ENCODE measurements around the gene PLAAT2. TPM values are rescaled to one million over a fixed set of nuclear protein-coding genes. Genes with fewer than 3 reads are reported as not detected.

Gene PLAAT2
- total RNA-seq, 3 donors from 2014 or later = 44.3 to 238 (median 62.8) TPM

DNA sequence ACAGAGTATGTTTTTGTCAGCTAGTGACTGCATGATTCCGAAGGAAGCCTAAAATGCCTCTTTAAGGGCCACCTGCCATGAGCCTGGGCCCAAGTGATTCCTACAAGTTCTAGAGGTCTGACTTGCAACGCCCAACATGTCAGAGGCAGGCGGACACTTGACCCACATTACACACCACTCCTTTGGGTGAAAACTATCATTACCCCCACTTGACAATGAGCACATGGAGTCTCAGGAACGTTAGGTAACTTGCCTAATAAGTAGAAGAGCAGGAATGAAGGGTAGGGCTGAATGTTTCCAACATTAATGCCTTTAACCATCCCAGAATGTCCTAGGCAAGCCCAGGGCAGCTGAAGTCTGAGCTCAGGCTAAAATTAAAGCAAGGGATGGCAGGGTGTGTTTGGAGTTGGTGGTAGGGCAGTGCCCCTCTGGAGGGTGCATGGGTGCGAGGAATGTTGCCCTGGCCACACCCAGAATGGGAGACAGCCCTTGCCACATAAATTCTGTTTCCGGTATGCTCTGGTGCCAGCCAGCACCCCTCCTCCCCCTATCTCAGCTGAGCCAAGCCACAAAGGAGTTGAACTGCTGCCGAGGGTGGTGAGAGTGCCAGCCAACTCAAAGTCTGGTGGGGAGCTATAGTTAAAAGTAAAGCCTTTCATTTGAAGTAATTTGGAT lies 2.5 kb downstream of the PLAAT2 start:
- Histone ChIP-seq H3K36me3 (ENCODE audit: low read depth) (no peaks in the 10 kb centered on the region), H3K4me3 (no peak overlapping the region), H3K4me1 (ENCODE audit: low read depth) (peaks cover 17% of the 10 kb centered on the region), H3K9me3 (no peaks in the 10 kb centered on the region)
- DNase-seq = peak; percentile 63 to 66 (median 63)
- peak; percentile 23 for ATAC-seq
- intact Hi-C loops (cut with DNase I, micrococcal nuclease) = loop anchor here in 1 of 2 donors (10.0 kb wide), 1 partner anchor 676 kb away; the partner anchor contains the start of gene SLC3A2
- TF ChIP-seq, protein P1, sequence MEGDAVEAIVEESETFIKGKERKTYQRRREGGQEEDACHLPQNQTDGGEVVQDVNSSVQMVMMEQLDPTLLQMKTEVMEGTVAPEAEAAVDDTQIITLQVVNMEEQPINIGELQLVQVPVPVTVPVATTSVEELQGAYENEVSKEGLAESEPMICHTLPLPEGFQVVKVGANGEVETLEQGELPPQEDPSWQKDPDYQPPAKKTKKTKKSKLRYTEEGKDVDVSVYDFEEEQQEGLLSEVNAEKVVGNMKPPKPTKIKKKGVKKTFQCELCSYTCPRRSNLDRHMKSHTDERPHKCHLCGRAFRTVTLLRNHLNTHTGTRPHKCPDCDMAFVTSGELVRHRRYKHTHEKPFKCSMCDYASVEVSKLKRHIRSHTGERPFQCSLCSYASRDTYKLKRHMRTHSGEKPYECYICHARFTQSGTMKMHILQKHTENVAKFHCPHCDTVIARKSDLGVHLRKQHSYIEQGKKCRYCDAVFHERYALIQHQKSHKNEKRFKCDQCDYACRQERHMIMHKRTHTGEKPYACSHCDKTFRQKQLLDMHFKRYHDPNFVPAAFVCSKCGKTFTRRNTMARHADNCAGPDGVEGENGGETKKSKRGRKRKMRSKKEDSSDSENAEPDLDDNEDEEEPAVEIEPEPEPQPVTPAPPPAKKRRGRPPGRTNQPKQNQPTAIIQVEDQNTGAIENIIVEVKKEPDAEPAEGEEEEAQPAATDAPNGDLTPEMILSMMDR (IDR thresholded peaks at IDR 0.05) = no peak

DNA sequence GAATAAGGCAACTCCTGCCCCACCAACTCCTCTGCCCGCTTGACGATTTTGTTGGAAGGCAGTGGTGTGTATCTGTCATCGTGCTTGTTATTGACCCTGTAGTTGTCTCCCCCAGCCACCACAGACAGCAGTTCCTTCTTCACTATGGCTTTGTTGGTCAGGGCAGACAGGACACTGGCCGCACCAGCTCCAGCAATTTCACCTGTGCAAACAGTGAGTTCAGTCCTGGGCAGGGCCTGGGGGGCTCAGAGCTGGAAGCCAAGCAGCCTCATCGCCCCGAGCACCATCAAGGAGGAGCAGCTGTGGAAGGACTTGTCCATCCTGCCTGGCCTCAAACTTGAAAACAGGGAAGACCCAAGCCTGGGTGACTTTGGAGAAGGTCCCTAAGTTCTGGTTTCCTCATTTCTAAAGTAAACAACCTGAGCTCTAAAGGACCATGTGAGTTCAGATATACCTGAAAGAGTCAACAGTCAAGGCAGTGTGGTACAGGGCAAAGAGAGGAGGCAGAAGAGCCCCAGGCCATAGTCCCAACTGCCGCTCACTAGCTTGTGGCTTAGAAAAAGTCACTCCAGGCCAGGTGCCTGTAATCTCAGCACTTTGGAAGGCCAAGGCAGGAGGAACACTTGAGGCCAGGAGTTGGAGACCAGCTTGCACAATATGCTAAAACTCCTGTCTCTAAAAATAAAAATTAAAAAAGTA lies 4.6 kb downstream of the PLAAT2 start:
- peak; percentile 24 for ATAC-seq
- intact Hi-C loops (cut with DNase I, micrococcal nuclease) = no loop called here
- Histone ChIP-seq H3K4me3 (no peak overlapping the region), H3K36me3 (ENCODE audit: low read depth) (no peaks in the 10 kb centered on the region), H3K4me1 (ENCODE audit: low read depth) (peaks cover 6% of the 10 kb centered on the region), H3K9me3 (no peaks in the 10 kb centered on the region)
- no peak for DNase-seq
- TF ChIP-seq, protein P1 (IDR thresholded peaks at IDR 0.05) = no peak

DNA sequence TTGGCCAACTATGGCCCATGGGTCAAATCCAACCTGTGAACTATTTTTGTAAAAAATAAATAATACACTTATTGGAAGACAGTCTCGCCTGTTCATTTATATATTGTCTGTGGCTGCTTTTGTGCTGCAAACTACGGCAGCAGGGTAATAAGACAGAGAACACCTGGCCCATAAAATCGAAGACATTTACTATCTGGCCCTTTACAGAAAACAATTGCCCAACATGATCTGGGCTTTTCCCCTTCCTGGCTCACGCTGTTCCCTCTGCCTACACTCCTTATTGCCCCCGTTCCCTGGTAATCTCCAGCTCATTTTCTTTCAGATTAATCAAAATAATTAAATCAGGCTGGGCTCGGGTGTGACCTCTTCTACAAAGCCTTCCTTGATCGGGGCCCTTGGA lies 5.6 kb downstream of the PLAAT2 start:
- peak; percentile 64 for ATAC-seq
- Histone ChIP-seq H3K36me3 (ENCODE audit: low read depth) (no peaks in the 10 kb centered on the region), H3K9me3 (no peaks in the 10 kb centered on the region), H3K4me3 (no peak overlapping the region), H3K4me1 (ENCODE audit: low read depth) (peaks cover 10% of the 10 kb centered on the region)
- TF ChIP-seq, protein P1 (IDR thresholded peaks at IDR 0.05) = no peak
- no peak for DNase-seq
- intact Hi-C loops (cut with DNase I, micrococcal nuclease) = no loop called here

DNA sequence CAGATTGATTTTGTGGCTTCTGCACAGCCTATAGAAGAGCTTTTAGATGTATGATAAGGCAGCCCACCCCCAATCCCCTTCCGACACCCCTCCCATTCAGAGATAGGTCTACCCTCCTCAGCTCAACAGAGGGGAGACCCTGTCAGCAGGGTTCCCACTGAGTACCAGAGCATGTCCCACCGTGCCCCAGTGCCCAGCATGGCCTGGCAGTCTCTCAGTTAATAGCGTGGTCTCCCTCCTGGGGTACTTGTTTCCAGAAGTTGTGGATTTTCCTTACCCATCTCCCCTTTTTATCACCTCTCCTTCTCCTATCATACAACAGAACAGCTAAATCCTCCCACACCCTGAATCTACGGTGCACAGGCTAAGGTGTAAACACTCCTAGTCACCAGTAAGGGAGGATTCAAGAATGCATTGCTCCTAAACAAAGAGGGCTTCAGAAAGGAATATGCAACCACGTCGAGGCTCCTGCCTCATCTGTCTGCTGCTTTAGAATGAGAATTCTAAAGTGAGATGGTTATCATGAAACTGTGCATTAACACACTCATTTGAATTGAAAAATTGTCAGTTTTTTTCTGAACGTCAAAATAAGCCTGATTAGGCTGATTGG lies 6.7 kb downstream of the PLAAT2 start:
- no peaks in the 10 kb centered on the region for H3K9me3 ChIP-seq
- TF ChIP-seq, protein P1 (IDR thresholded peaks at IDR 0.05) = no peak
- intact Hi-C loops (cut with DNase I, micrococcal nuclease) = no loop called here
- no peaks in the 10 kb centered on the region for H3K36me3 ChIP-seq (ENCODE audit: low read depth)
- no peak overlapping the region for H3K4me3 ChIP-seq
- H3K4me1 ChIP-seq (ENCODE audit: low read depth) = peaks cover 10% of the 10 kb centered on the region
- ATAC-seq = no peak
- DNase-seq = no peak

DNA sequence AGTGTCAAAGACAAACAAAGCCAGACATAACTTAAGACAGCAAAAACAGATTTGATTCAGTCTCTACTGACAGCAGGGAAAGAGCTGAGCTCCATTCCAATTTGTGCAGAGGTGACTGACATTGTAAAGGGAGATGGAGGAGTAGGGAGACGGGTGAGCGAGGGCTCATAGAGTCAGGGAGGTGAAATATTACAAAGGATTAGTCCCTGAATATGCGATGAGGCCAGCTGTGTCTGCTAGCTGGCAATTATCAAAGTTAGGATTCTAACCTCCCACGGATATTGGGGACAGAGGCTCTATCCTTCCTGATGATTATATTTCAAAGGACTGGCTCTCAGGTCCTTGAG lies 8.3 kb downstream of the PLAAT2 start:
- H3K9me3 ChIP-seq = no peaks in the 10 kb centered on the region
- DNase-seq = no peak
- TF ChIP-seq, protein P1 (IDR thresholded peaks at IDR 0.05) = no peak
- H3K4me1 ChIP-seq (ENCODE audit: low read depth) = peaks cover 4% of the 10 kb centered on the region
- intact Hi-C loops (cut with DNase I, micrococcal nuclease) = no loop called here
- ATAC-seq = no peak
- no peak overlapping the region for H3K4me3 ChIP-seq
- no peaks in the 10 kb centered on the region for H3K36me3 ChIP-seq (ENCODE audit: low read depth)
